Measurements from ENCODE around the gene HLA-DRB1. TPM values are rescaled to one million over a fixed set of nuclear protein-coding genes. Genes with fewer than 3 reads are reported as not detected.
"Not testable (repeated sequence)": the region's sequence is repeated elsewhere in the genome, so short reads cannot be mapped to it uniquely, and the experiment has no call there.

The HLA-DRB1 gene
- polyA plus RNA-seq, 4 donors, result 31.7 to 64.3 (median 48.3) TPM

GRCh38 chr6:32609731-32610640 is 20.3 kb upstream of the HLA-DRB1 start:
- DNase-seq (ENCODE audit: low read depth in 4 of 4, low spot score in 3 of 4), result peak; percentile 72 to 78 (median 76)

GRCh38 chr6:32609391-32609730 is 19.7 kb upstream of the HLA-DRB1 start:
- DNase-seq (ENCODE audit: low read depth in 4 of 4, low spot score in 3 of 4), result no peak

- no peak for DNase-seq (ENCODE audit: low read depth in 4 of 4, low spot score in 3 of 4)
Observed at GRCh38 chr6:32608362-32608761, 18.7 kb upstream of the HLA-DRB1 start.

GRCh38 chr6:32607988-32608298 is 18.3 kb upstream of the HLA-DRB1 start:
- DNase-seq (ENCODE audit: low read depth in 4 of 4, low spot score in 3 of 4), result no peak

- DNase-seq (ENCODE audit: low read depth in 4 of 4, low spot score in 3 of 4), result no peak
Observed at GRCh38 chr6:32607263-32607987, 17.8 kb upstream of the HLA-DRB1 start.

GRCh38 chr6:32604434-32604877 is 14.8 kb upstream of the HLA-DRB1 start:
- no peak for DNase-seq (ENCODE audit: low read depth in 4 of 4, low spot score in 3 of 4)

GRCh38 chr6:32603888-32604287 is 14.2 kb upstream of the HLA-DRB1 start:
- DNase-seq (ENCODE audit: low read depth in 4 of 4, low spot score in 3 of 4), result no peak

GRCh38 chr6:32603222-32603621 is 13.6 kb upstream of the HLA-DRB1 start:
- no peak for DNase-seq (ENCODE audit: low read depth in 4 of 4, low spot score in 3 of 4)

- no peak for DNase-seq (ENCODE audit: low read depth in 4 of 4, low spot score in 3 of 4)
Observed at GRCh38 chr6:32602383-32602782, 12.7 kb upstream of the HLA-DRB1 start.

- no peak for DNase-seq (ENCODE audit: low read depth in 4 of 4, low spot score in 3 of 4)
Observed at GRCh38 chr6:32597024-32597423, 7.4 kb upstream of the HLA-DRB1 start.

- not testable (repeated sequence) for DNase-seq (ENCODE audit: low read depth in 4 of 4, low spot score in 3 of 4)
Observed at GRCh38 chr6:32590713-32591112, 1.1 kb upstream of the HLA-DRB1 start.

- no peak for DNase-seq (ENCODE audit: low read depth in 4 of 4, low spot score in 3 of 4)
Observed at GRCh38 chr6:32588156-32588555, 1.5 kb downstream of the HLA-DRB1 start.

GRCh38 chr6:32583527-32583898 is 6.1 kb downstream of the HLA-DRB1 start:
- no peak for DNase-seq (ENCODE audit: low read depth in 4 of 4, low spot score in 3 of 4)

GRCh38 chr6:32581315-32582095 is 8.1 kb downstream of the HLA-DRB1 start:
- no peak for DNase-seq (ENCODE audit: low read depth in 4 of 4, low spot score in 3 of 4)

- no peak for DNase-seq (ENCODE audit: low read depth in 4 of 4, low spot score in 3 of 4)
Observed at GRCh38 chr6:32580593-32580992, 9.1 kb downstream of the HLA-DRB1 start.

GRCh38 chr6:32578962-32579361 is 10.7 kb downstream of the HLA-DRB1 start:
- DNase-seq (ENCODE audit: low read depth in 4 of 4, low spot score in 3 of 4), result no peak

GRCh38 chr6:32577493-32577892 is 12.2 kb downstream of the HLA-DRB1 start:
- not testable (repeated sequence) for DNase-seq (ENCODE audit: low read depth in 4 of 4, low spot score in 3 of 4)

- DNase-seq (ENCODE audit: low read depth in 4 of 4, low spot score in 3 of 4), result no peak
Observed at GRCh38 chr6:32576250-32576649, 13.4 kb downstream of the HLA-DRB1 start.

- DNase-seq (ENCODE audit: low read depth in 4 of 4, low spot score in 3 of 4), result no peak
Observed at GRCh38 chr6:32570363-32570905, 19.2 kb downstream of the HLA-DRB1 start.

- DNase-seq (ENCODE audit: low read depth in 4 of 4, low spot score in 3 of 4), result no peak
Observed at GRCh38 chr6:32568561-32568960, 21.1 kb downstream of the HLA-DRB1 start.

GRCh38 chr6:32566957-32567356 is 22.7 kb downstream of the HLA-DRB1 start:
- DNase-seq (ENCODE audit: low read depth in 4 of 4, low spot score in 3 of 4), result no peak
